NCI-H1417 treated with DMSO at 0.1 percent for 48 hours (cell line): ENCODE results near the gene PNKD.
"Not testable (repeated sequence)": the region's sequence is repeated elsewhere in the genome, so short reads cannot be mapped to it uniquely, and the experiment has no call there.

Experiments used
- DNase-seq: peaks from one replicate; lab custom pipeline; 2025; lab: John Stamatoyannopoulos, UW

PNKD gene

GRCh38 chr2:218272531-218273212 lies 2.4 kb downstream of the PNKD start:
- no peak for DNase-seq

GRCh38 chr2:218273214-218273907 lies 3.0 kb downstream of the PNKD start:
- DNase-seq = not testable (repeated sequence)

- DNase-seq = no peak
Measured at GRCh38 chr2:218273908-218274249, 3.6 kb downstream of the PNKD start.

DNA sequence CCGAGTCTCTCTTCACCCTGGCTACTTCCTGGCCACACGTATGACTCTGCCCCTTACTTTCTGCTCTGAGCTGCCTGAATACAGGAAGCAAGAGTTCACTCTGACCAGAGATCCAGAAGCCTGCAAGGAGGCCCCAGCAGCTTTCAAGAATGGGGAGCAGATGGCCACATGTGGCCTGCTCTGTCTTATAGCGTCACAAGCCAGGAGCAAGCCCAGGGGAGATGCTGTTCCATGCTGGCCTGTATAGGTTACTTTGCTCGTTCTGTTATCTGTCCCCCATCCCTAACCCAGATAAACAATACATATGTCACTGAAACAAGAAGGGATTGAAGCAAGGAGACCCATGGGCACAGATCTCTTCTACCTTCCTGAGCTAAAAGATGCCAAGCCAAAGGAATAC lies 4.3 kb downstream of the PNKD start:
- DNase-seq = no peak

- DNase-seq = no peak
Measured at GRCh38 chr2:218275371-218276072, 5.2 kb downstream of the PNKD start.

DNA sequence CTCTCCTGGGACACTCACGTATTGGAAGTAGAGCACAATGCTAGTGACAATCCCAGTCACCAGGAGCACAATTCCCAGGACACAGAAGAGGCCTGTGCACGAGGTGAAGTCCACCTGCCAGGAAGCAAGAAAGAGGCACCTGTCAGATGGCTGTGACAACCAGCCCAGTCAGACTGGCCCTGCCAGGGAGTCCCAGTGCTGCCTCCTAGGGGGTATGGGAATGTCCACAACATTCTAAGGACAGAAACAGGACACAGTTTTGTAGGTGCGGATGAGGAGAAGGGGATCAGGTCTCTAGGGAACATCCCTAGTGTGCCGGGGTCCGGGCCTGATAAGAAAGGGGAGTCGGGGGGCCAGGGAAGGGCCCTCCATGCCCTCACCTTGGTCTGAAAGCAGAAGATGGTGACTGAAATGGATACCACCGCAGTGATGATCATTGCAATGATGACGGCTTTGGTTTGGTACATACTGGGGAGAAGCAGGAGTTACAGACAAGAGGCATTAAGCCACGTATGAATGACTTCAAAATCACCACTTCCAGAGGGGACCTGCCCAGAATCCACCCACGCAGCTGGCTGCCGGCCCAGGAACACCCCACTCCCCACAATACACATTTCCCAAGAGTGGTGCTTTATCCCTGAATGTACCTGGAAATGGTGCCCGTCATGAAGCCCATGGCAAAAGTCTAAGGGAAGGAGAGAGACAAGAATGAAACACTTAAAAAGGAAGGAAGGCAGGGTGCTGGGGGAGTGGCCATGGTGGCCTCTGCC lies 6.9 kb downstream of the PNKD start:
- no peak for DNase-seq

DNA sequence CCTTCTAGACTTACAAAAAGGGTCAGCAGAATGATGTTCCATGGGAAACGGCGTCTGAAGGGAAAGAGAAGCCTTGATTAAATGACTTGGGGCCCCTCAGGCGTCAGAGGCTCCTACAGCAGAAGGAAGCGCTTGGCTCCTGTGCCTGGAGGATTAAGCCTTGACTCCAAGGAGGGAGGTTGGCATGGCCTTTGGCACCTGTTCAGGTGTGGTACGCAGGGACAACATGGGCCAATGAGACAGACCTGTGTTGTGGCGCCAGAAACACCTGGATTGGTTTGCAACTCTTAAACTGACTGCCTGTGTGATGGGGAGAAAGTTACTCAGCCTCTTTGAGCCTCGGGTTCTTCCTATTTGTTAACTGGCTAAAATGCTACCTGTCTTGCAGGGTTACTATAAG lies 7.6 kb downstream of the PNKD start:
- no peak for DNase-seq

DNA sequence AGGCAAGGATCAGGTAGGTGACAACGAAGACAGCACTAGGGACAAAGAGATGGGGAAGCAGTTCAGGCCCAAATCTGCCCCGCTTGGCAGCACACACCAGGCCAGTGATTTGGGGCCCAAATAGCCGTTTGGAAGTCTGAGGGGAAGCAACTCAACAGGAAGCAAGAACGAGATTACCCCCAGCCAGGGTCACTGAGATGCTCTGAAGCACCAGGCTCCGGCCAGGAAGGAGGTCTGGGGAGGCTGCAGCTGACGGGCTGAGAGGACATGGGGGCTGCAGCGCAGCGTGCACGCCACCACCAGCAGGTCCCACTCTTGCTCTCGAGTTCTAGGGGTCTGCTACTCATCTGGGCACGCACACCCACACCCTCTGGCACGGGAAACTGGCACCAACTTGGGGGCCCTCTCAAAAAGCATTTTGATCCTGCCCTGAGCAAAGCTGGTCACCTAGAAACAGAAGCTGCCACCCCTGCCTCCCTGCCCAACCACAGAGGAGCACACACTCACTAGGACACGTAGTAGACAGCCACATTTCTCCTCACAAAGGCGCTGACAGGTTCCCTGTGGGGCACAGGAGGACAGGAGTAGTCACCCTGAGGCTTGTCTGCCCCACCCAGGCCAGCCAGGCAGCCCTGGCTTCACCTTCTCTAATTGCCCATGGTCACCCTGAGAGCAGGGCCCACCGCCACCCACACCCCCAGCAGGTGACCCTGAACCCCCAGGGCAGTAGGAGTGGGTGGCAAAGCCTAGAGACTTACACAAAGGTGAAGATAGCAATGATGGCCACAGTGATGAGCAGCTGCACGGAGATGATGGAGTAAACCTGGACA lies 8.4 kb downstream of the PNKD start:
- DNase-seq = no peak

GRCh38 chr2:218280260-218280870 lies 10.0 kb downstream of the PNKD start:
- DNase-seq = no peak

- DNase-seq = no peak
Measured at GRCh38 chr2:218281449-218281848, 11.1 kb downstream of the PNKD start.

GRCh38 chr2:218282173-218282991 lies 12.1 kb downstream of the PNKD start:
- DNase-seq = no peak

GRCh38 chr2:218284106-218284811 lies 13.9 kb downstream of the PNKD start:
- DNase-seq = no peak

DNA sequence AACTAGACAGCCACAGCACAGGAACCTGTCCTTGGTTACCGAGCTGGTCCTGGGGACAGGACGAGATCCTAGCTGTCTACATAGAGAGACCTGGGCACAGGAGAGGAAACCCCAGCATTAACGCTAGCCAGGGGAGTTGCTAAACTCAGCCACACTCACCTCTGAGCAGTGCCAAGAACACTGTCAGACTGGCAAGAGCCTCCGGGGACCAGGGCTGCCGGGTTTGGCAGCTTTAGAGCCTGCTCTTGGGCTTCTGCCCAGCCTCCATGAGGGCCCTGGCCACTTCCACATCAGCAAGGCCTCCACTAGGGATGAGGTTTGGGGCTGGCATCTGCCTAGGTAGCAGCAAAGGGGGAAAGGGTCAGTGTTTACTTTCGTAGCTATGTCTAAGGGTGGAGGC lies 15.3 kb downstream of the PNKD start:
- DNase-seq = no peak

DNA sequence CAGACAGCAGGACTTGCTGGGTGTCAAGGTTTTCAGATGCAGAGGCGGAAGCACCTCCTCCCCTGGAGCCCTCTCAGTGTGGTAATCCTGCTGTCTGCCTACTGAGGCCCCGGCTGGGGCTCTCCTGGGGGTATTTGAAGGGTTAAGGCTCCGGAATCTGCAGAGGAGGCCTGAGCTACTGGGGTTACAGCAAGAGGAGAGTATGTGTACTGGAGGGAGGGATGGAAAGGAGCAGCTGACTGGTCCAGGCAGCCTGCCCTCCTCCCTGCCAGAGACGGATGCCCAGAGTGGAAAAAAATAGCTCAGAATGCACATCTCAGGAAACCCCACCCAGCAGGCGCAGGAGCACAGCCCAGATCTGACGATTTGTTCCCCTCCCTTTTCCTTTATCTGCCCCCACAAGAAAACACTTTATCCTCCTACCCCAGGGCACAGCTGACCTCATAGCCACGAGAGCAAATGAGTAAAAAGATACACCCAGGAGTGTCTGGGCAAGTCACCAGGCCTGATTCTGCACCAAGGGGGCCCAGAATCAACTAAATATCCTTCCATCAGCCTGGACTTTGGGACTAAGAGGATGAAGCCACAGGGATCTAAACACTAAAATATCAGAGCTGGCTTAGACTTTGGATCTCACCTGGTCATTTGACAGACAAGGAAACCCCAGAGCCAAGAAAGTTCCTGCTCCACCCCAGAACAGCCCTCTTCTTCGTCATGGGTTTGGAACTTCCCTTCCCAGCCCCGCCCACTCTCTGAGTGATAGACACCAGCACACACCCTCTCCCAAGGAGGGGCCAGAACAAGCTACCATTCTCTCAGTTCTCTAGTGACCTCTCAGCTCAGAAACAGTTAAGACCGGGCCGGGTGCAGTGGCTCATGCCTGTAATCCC lies 16.5 kb downstream of the PNKD start:
- DNase-seq = no peak

DNA sequence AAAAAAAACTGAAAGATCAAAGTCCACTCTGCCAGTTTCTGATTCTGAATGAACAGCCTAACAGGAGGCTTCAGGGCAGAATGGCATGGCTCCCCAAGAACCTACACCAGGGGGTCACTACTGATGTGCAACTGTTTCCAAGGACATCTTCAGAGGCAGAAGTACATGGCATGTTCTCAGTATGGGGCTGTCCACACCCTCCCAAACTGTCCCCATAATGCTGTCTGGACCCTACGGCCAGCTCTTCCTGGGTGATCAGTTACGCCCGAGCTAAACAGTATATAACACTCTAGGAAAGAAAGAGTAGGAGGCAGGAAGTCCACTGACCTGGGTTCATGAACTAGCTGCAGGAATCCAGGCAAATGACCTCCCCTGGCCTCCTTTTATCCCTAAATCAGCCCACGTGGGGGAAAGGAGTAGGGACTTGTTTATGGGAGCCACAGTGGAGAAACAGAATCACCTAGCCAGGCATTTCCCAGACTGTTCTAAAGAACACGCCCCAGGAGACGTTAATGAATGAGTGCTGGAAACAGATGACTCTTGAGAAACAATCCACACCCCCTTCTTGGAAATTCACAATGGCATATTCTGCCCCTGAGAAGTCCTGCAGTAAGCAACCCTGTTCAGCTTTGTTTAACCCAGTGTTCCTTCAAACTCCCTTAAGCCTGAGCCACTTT lies 19.5 kb downstream of the PNKD start:
- DNase-seq = no peak

- DNase-seq = no peak
Measured at GRCh38 chr2:218290316-218291261, 20.3 kb downstream of the PNKD start.
